GM12891 (cell line): ENCODE results near the gene DNM3.

Experiments
- POLR2A ChIP-seq: IDR thresholded peaks from 2 replicates; pipeline ENCODE4 v1.6.1; 2011; ENCODE audit warnings: low read depth, low read length, control low read depth
- POLR2AphosphoS5 ChIP-seq: IDR thresholded peaks from 2 replicates; pipeline ENCODE4 v1.6.1; 2011; ENCODE audit warnings: low read depth, low read length, control low read depth
- POU2F2 ChIP-seq: IDR thresholded peaks from 2 replicates; pipeline ENCODE4 v1.6.1; 2011; ENCODE audit warnings: low read depth, mild to moderate bottlenecking, control low read depth, low read length, moderate library complexity
- SPI1 ChIP-seq: IDR thresholded peaks from 2 replicates; pipeline ENCODE4 v1.6.1; 2011; ENCODE audit warnings: low read depth, low read length, control low read depth
- TAF1 ChIP-seq: IDR thresholded peaks from 2 replicates; pipeline ENCODE4 v1.6.1; 2011; ENCODE audit warnings: low read depth, low read length, control low read depth

DNA sequence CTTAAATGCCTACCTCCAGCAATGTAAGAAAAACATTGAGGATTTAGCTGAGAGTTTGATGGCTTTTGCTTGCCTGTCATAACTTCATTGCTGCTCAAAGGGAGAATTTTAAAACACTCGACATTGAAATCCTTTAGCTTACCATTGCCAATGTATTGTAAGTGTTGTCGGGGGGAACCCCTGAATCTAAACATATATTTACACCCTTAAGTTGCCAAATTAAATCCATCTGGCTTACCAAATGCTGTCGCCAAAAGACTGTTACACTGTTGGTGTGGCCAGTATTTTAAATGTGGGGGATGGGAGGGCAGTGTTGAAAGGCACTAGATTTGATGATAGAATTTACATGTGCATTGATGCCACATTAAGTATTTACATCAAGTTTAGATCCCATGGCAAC lies 554.3 kb downstream of the DNM3 start:
- TF ChIP-seq POLR2AphosphoS5 (no peak), POLR2A (no peak), TAF1 (no peak), SPI1 (no peak), POU2F2 (no peak)
